ENCODE data around the gene TMSB4X. TPM values are rescaled to one million over a fixed set of nuclear protein-coding genes. Genes with fewer than 3 reads are reported as not detected.

The TMSB4X gene
- total RNA-seq, 1 donor from 2014 or later = 4,388 TPM

- no peak overlapping the region for H3K4me3 Mint-ChIP-seq (ENCODE audit: unreplicated experiment)
- H3K36me3 Mint-ChIP-seq (ENCODE audit: low read depth, unreplicated experiment) = no peaks in the 10 kb centered on the region
- DNase-seq (ENCODE audit: low read depth) (no peak), FAIRE-seq (no peak)
- no peak overlapping the region for H3K9ac ChIP-seq (ENCODE audit: low read length)
- no peaks in the 10 kb centered on the region for H4K20me1 ChIP-seq (ENCODE audit: insufficient read depth, low read length)
- H2AFZ ChIP-seq (ENCODE audit: low read depth, low read length) = no peak overlapping the region
- peak overlapping the region; percentile 38 for H3K27ac Mint-ChIP-seq (ENCODE audit: unreplicated experiment)
- H3K4me3 ChIP-seq (ENCODE audit: insufficient read depth, low read depth, low read length) = no peak overlapping the region
- peaks cover 6% of the 10 kb centered on the region for H3K4me1 ChIP-seq (ENCODE audit: insufficient read depth, low read length)
- no peaks in the 10 kb centered on the region for H3K27me3 ChIP-seq (ENCODE audit: insufficient read depth, low read length)
- H3K4me2 ChIP-seq (ENCODE audit: low read length) = no peak overlapping the region
- no peak for TF ChIP-seq EZH2 (IDR thresholded peaks at IDR 0.05; ENCODE audit: insufficient read depth, low read length)
- no peak for TF ChIP-seq CTCF (IDR thresholded peaks at IDR 0.05; ENCODE audit: insufficient read depth, low read depth, low read length)
- no peaks in the 10 kb centered on the region for H3K9me3 ChIP-seq (ENCODE audit: insufficient read depth, low read depth, low read length)
- H3K4me1 Mint-ChIP-seq (ENCODE audit: low read depth, unreplicated experiment) = peaks cover 9% of the 10 kb centered on the region
- no peaks in the 10 kb centered on the region for H3K36me3 ChIP-seq (ENCODE audit: insufficient read depth, low read length)
- H3K9me3 Mint-ChIP-seq (ENCODE audit: unreplicated experiment) = no peaks in the 10 kb centered on the region
- H3K27me3 Mint-ChIP-seq (ENCODE audit: low read depth, unreplicated experiment) = no peaks in the 10 kb centered on the region
- H3K79me2 ChIP-seq (ENCODE audit: insufficient read depth, low read length) = no peaks in the 10 kb centered on the region
- no peak overlapping the region for H3K27ac ChIP-seq (ENCODE audit: low read depth, low read length)
Observed at GRCh38 chrX:12991575-12991974, 16.7 kb downstream of the TMSB4X start.

DNA sequence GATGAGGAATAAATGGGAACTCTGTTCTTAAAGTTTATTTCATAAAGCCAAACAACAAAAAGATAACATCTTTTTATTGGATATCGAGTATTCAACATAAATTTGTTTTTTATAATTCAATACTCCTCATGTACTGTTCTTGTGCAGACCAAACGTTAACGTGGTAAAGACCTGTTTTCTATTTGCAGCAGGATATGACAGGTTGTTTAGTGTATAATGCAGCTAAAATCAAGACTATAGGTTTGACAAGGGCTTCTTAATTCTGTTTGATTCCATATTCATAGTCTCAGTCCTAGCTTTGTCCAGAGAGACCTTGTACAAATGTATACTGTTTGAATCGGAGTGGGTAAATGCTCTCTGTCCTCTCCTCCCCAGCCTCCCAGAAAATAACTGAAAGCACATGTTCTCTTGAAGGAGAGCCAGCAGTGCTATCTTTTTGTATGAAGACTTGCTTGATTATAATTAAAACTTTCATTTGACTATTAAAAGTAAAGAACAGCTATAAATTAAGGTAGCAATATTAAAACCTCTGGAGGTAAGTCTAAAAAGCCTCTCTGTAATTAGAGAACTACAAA, 17.7 kb downstream of the TMSB4X start:
- Histone ChIP-seq H3K27me3 (ENCODE audit: insufficient read depth, low read length) (no peaks in the 10 kb centered on the region), H3K9ac (ENCODE audit: low read length) (no peak overlapping the region), H3K27ac (ENCODE audit: low read depth, low read length) (no peak overlapping the region), H3K4me1 (ENCODE audit: insufficient read depth, low read length) (peaks cover 6% of the 10 kb centered on the region), H3K4me3 (ENCODE audit: insufficient read depth, low read depth, low read length) (no peak overlapping the region), H3K79me2 (ENCODE audit: insufficient read depth, low read length) (no peaks in the 10 kb centered on the region), H3K9me3 (ENCODE audit: insufficient read depth, low read depth, low read length) (no peaks in the 10 kb centered on the region), H3K4me2 (ENCODE audit: low read length) (no peak overlapping the region), H3K36me3 (ENCODE audit: insufficient read depth, low read length) (no peaks in the 10 kb centered on the region), H4K20me1 (ENCODE audit: insufficient read depth, low read length) (no peaks in the 10 kb centered on the region), H2AFZ (ENCODE audit: low read depth, low read length) (no peak overlapping the region)
- no peaks in the 10 kb centered on the region for H3K9me3 Mint-ChIP-seq (ENCODE audit: unreplicated experiment)
- DNase-seq (ENCODE audit: low read depth) (no peak), FAIRE-seq (peak; percentile 32)
- no peaks in the 10 kb centered on the region for H3K36me3 Mint-ChIP-seq (ENCODE audit: low read depth, unreplicated experiment)
- no peak overlapping the region for H3K27ac Mint-ChIP-seq (ENCODE audit: unreplicated experiment)
- H3K27me3 Mint-ChIP-seq (ENCODE audit: low read depth, unreplicated experiment) = no peaks in the 10 kb centered on the region
- H3K4me1 Mint-ChIP-seq (ENCODE audit: low read depth, unreplicated experiment) = peaks cover 5% of the 10 kb centered on the region
- H3K4me3 Mint-ChIP-seq (ENCODE audit: unreplicated experiment) = no peak overlapping the region
- TF ChIP-seq CTCF (IDR thresholded peaks at IDR 0.05; ENCODE audit: insufficient read depth, low read depth, low read length) (no peak), EZH2 (IDR thresholded peaks at IDR 0.05; ENCODE audit: insufficient read depth, low read length) (no peak)

GRCh38 chrX:12993826-12994225, 18.9 kb downstream of the TMSB4X start:
- FAIRE-seq = peak; percentile 100
- no peaks in the 10 kb centered on the region for H3K9me3 Mint-ChIP-seq (ENCODE audit: unreplicated experiment)
- no peaks in the 10 kb centered on the region for H3K9me3 ChIP-seq (ENCODE audit: insufficient read depth, low read depth, low read length)

More at GRCh38 chrX:12993826-12994225, 18.9 kb downstream of the TMSB4X start:
- Mint-ChIP-seq H3K27ac (ENCODE audit: unreplicated experiment) (no peak overlapping the region), H3K36me3 (ENCODE audit: low read depth, unreplicated experiment) (no peaks in the 10 kb centered on the region), H3K27me3 (ENCODE audit: low read depth, unreplicated experiment) (no peaks in the 10 kb centered on the region), H3K4me1 (ENCODE audit: low read depth, unreplicated experiment) (peaks cover 13% of the 10 kb centered on the region), H3K4me3 (ENCODE audit: unreplicated experiment) (no peak overlapping the region)
- peaks cover 5% of the 10 kb centered on the region for H3K4me1 ChIP-seq (ENCODE audit: insufficient read depth, low read length)
- H3K79me2 ChIP-seq (ENCODE audit: insufficient read depth, low read length) = no peaks in the 10 kb centered on the region
- no peak overlapping the region for H3K4me2 ChIP-seq (ENCODE audit: low read length)
- no peak overlapping the region for H3K9ac ChIP-seq (ENCODE audit: low read length)
- no peak overlapping the region for H3K27ac ChIP-seq (ENCODE audit: low read depth, low read length)
- no peaks in the 10 kb centered on the region for H3K36me3 ChIP-seq (ENCODE audit: insufficient read depth, low read length)
- no peak overlapping the region for H3K4me3 ChIP-seq (ENCODE audit: insufficient read depth, low read depth, low read length)
- no peak overlapping the region for H2AFZ ChIP-seq (ENCODE audit: low read depth, low read length)
- H3K27me3 ChIP-seq (ENCODE audit: insufficient read depth, low read length) = no peaks in the 10 kb centered on the region
- no peak for DNase-seq (ENCODE audit: low read depth)
- no peak for TF ChIP-seq CTCF (IDR thresholded peaks at IDR 0.05; ENCODE audit: insufficient read depth, low read depth, low read length)
- TF ChIP-seq EZH2 (IDR thresholded peaks at IDR 0.05; ENCODE audit: insufficient read depth, low read length) = no peak
- H4K20me1 ChIP-seq (ENCODE audit: insufficient read depth, low read length) = no peaks in the 10 kb centered on the region

All from astrocyte (in vitro differentiated cells and primary cell).